SK-N-SH treated with all-trans-retinoic acid at 6 μM for 48 hours (cell line): ENCODE results near the gene IFT57.

Experiments
- CSDC2 ChIP-seq: fragments of 250-450 bp; sonication (Bioruptor Pico); IDR thresholded peaks from 2 replicates; pipeline ENCODE4 v1.5.0; 2020; ENCODE audit warnings: mild to moderate bottlenecking, moderate library complexity
- ESRRG ChIP-seq: fragments of 250-450 bp; sonication (Bioruptor Pico); IDR thresholded peaks from 2 replicates; pipeline ENCODE4 v1.6.1; 2021; ENCODE audit warnings: mild to moderate bottlenecking
- PATZ1 ChIP-seq: fragments of 250-450 bp; sonication (Bioruptor Pico); IDR thresholded peaks from 2 replicates; pipeline ENCODE4 v1.8.0; 2020; ENCODE audit warnings: mild to moderate bottlenecking, moderate library complexity, borderline replicate concordance
- RARB ChIP-seq: fragments of 250-450 bp; sonication (Bioruptor Pico); IDR thresholded peaks from 2 replicates; pipeline ENCODE4 v1.8.0; 2021; ENCODE audit warnings: mild to moderate bottlenecking, moderate library complexity
- TCF4 ChIP-seq: fragments of 250-450 bp; sonication (Bioruptor Pico); IDR thresholded peaks from 2 replicates; pipeline ENCODE4 v1.8.0; 2021; ENCODE audit warnings: mild to moderate bottlenecking, moderate library complexity, borderline replicate concordance
- TOX ChIP-seq: fragments of 250-450 bp; sonication (Bioruptor Pico); IDR thresholded peaks from 2 replicates; pipeline ENCODE4 v1.8.0; 2021; ENCODE audit warnings: mild to moderate bottlenecking, moderate library complexity, borderline replicate concordance
- TSHZ2 ChIP-seq: fragments of 250-450 bp; sonication (Bioruptor Pico); IDR thresholded peaks from 2 replicates; pipeline ENCODE4 v1.5.0; 2020; ENCODE audit warnings: mild to moderate bottlenecking, moderate library complexity
- ZFP30 ChIP-seq: fragments of 450-650 bp; formaldehyde crosslinking; IDR thresholded peaks from 2 replicates; pipeline ENCODE4 v1.5.0; 2022; ENCODE audit warnings: mild to moderate bottlenecking, moderate library complexity
- ZNF565 ChIP-seq: fragments of 450-650 bp; formaldehyde crosslinking; conservative IDR thresholded peaks from 2 replicates; pipeline ENCODE4 v1.5.0; 2020; ENCODE audit warnings: low read depth, mild to moderate bottlenecking, moderate library complexity

GRCh38 chr3:108177536-108177935 lies 44.7 kb downstream of the IFT57 start:
- no peak for TF ChIP-seq CSDC2
- no peak for TF ChIP-seq TOX
- TF ChIP-seq PATZ1, result no peak
- no peak for TF ChIP-seq TSHZ2
- no peak for TF ChIP-seq ESRRG (CRISPR knock-in tag)
- TF ChIP-seq ZNF565 (CRISPR knock-in tag), result no peak
- TF ChIP-seq RARB (CRISPR knock-in tag), result no peak
- TF ChIP-seq ZFP30 (CRISPR knock-in tag), result no peak
- TF ChIP-seq TCF4 (CRISPR knock-in tag), result no peak
